Kidney capillary endothelial cell (primary cell): Measurements from ENCODE around the gene TBX20.
"Not testable (repeated sequence)": the region's sequence is repeated elsewhere in the genome, so short reads cannot be mapped to it uniquely, and the experiment has no call there.

ENCODE experiments used
- DNase-seq: peaks from one replicate; pipeline ENCODE4 v3.0.0-alpha.2; 2018; ENCODE audit warnings: low spot score

Gene TBX20

GRCh38 chr7:35255443-35256255 lies 1.7 kb upstream of the TBX20 start:
- no peak for DNase-seq

GRCh38 chr7:35254496-35255442 lies 869 bp upstream of the TBX20 start:
- no peak for DNase-seq

GRCh38 chr7:35253460-35253709 lies 515 bp downstream of the TBX20 start:
- DNase-seq, result no peak

- no peak for DNase-seq
Observed at GRCh38 chr7:35252612-35253459, 1.1 kb downstream of the TBX20 start.

GRCh38 chr7:35251606-35252310 lies 2.1 kb downstream of the TBX20 start:
- no peak for DNase-seq

- DNase-seq, result no peak
Observed at GRCh38 chr7:35250941-35251340, 3.0 kb downstream of the TBX20 start.

GRCh38 chr7:35250452-35250851 lies 3.4 kb downstream of the TBX20 start:
- DNase-seq, result no peak

- no peak for DNase-seq
Observed at GRCh38 chr7:35249537-35249907, 4.4 kb downstream of the TBX20 start.

- DNase-seq, result no peak
Observed at GRCh38 chr7:35248576-35249536, 5.0 kb downstream of the TBX20 start.

GRCh38 chr7:35246819-35247218 lies 7.1 kb downstream of the TBX20 start:
- DNase-seq, result no peak

- DNase-seq, result no peak
Observed at GRCh38 chr7:35241884-35242283, 12.0 kb downstream of the TBX20 start.

- DNase-seq, result no peak
Observed at GRCh38 chr7:35241436-35241835, 12.5 kb downstream of the TBX20 start.

GRCh38 chr7:35241008-35241407 lies 12.9 kb downstream of the TBX20 start:
- DNase-seq, result not testable (repeated sequence)

- not testable (repeated sequence) for DNase-seq
Observed at GRCh38 chr7:35238456-35238855, 15.4 kb downstream of the TBX20 start.

GRCh38 chr7:35232994-35233393 lies 20.9 kb downstream of the TBX20 start:
- DNase-seq, result no peak

GRCh38 chr7:35231221-35231620 lies 22.7 kb downstream of the TBX20 start:
- not testable (repeated sequence) for DNase-seq

- not testable (repeated sequence) for DNase-seq
Observed at GRCh38 chr7:35229116-35229780, 24.7 kb downstream of the TBX20 start.

- not testable (repeated sequence) for DNase-seq
Observed at GRCh38 chr7:35228496-35229051, 25.3 kb downstream of the TBX20 start.

- DNase-seq, result not testable (repeated sequence)
Observed at GRCh38 chr7:35227438-35227837, 26.5 kb downstream of the TBX20 start.

GRCh38 chr7:35222445-35222844 lies 31.5 kb downstream of the TBX20 start:
- DNase-seq, result not testable (repeated sequence)
